HUES64 (cell line): ENCODE data around the gene DDR1. TPM values are rescaled to one million over a fixed set of nuclear protein-coding genes. Genes with fewer than 3 reads are reported as not detected.

ENCODE experiments used
- H3K27ac ChIP-seq: 2 replicates; pipeline ENCODE4 v1.7.0; 2013; ENCODE audit warnings: low read depth, low read length, inconsistent platforms
- H3K27me3 ChIP-seq: 2 replicates; pipeline ENCODE4 v1.6.1; 2013; ENCODE audit warnings: mild to moderate bottlenecking, low read length; ENCODE audit not compliant: insufficient read depth
- H3K36me3 ChIP-seq: 2 replicates; pipeline ENCODE4 v1.6.1; 2013; ENCODE audit warnings: mild to moderate bottlenecking, low read length; ENCODE audit not compliant: insufficient read depth
- H3K4me1 ChIP-seq: 2 replicates; pipeline ENCODE4 v1.6.1; 2013; ENCODE audit warnings: mild to moderate bottlenecking, low read length, moderate library complexity; ENCODE audit not compliant: insufficient read depth
- H3K4me3 ChIP-seq: 2 replicates; pipeline ENCODE4 v1.5.1; 2013; ENCODE audit warnings: mild to moderate bottlenecking, low read length, moderate library complexity
- H3K9ac ChIP-seq: 2 replicates; pipeline ENCODE4 v1.6.1; 2013; ENCODE audit warnings: mild to moderate bottlenecking, low read depth, low read length
- H3K9me3 ChIP-seq: 2 replicates; pipeline ENCODE4 v1.6.1; 2013; ENCODE audit warnings: low read depth, low read length; ENCODE audit not compliant: insufficient read depth
- WGBS: fragments of 150-250, 120-280 bp; methylation state at CpG from one replicate; pipeline ENCODE4 v1.1.7; 2013; ENCODE audit warnings: missing lambda C conversion rate; 5-methylcytosine and 5-hydroxymethylcytosine counted together
- polyA plus RNA-seq, 2 experiments: library from polyadenylated mRNA; stranded (reverse); fragments of 50-300 nt; gene quantifications; one replicate each; pipeline ENCODE4 v1.2.3, GENCODE V29; 2013

Gene DDR1
- 116 TPM for polyA plus RNA-seq (2013, experiment 1 of 2)
- 139 TPM for polyA plus RNA-seq (2013, experiment 2 of 2)

DNA sequence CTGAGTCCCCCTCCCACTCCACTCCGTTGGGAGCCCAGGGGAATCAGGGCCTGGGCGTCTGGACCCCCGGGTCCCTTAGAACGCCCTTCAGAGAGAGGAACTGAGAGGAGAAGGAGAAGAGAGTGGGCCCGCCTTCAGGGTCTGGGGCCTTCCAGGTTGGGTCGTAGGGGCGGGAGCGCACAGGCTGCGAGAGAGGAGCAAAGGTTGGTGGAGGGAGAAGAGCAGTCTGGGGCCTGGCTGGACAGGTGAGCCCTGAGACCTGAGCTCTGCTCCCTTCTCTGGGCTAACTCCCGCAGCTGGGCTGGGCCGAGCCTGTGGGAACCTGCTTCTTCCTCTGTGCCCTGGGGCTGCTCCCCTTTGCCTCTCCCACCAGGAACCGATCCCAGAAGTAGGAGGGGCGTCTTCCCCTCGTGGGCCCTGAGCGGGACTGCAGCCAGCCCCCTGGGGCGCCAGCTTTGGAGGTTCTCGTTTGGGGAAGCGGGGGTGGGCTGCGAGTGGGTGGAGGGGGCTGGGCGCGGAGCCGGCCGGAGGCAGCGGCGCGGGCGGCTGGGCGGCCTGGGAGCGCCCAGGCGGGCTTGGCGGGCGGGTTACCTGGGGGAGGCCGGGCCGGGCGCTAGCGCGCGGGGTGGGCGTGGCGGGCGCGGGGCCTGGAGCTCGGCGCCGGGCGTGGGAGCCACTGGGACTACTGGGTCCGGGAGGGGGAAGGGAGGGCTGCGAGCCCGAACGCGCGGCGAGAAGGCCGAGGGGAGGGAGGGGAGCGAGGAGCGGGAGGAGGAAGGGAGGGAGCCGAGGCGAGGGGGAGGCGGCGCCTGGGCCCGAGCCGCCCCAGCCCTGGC, at the start of gene DDR1:
Gene DDR1, plus strand, starts transcription at position 835 of the 836 bp plus-strand sequence. CDS start 4,211 bp downstream, outside the sequence.
- H3K4me1 ChIP-seq, result peaks cover 57% of the 10 kb centered on the region
- WGBS, result 3% methylated on average over 62 of the region's 62 CpGs
- H3K4me3 ChIP-seq, result peak within 1 kb of the TSS; percentile 72
- H3K36me3 ChIP-seq, result peaks cover 11% of the 10 kb centered on the region
- no peaks in the 10 kb centered on the region for H3K27me3 ChIP-seq
- H3K27ac ChIP-seq, result peak within 1 kb of the TSS; percentile 89
- H3K9ac ChIP-seq, result peak within 1 kb of the TSS; percentile 61
- no peaks in the 10 kb centered on the region for H3K9me3 ChIP-seq

GRCh38 chr6:30834646-30835045, 49.7 kb upstream of the DDR1 start:
- Histone ChIP-seq H3K27me3 (no peaks in the 10 kb centered on the region), H3K4me3 (no peak overlapping the region), H3K4me1 (peaks cover 14% of the 10 kb centered on the region), H3K36me3 (peaks cover 3% of the 10 kb centered on the region; the same call in 1 of the 2 replicates), H3K9me3 (no peaks in the 10 kb centered on the region), H3K27ac (no peak overlapping the region), H3K9ac (no peak overlapping the region)
- WGBS, result 93% methylated on average over 4 of the region's 4 CpGs

GRCh38 chr6:30835576-30835975, 48.7 kb upstream of the DDR1 start:
- H3K27me3 ChIP-seq, result no peaks in the 10 kb centered on the region
- no peaks in the 10 kb centered on the region for H3K9me3 ChIP-seq
- H3K27ac ChIP-seq, result no peak overlapping the region
- peaks cover 7% of the 10 kb centered on the region for H3K36me3 ChIP-seq
- H3K4me1 ChIP-seq, result peaks cover 14% of the 10 kb centered on the region
- WGBS, result 97% methylated on average over 3 of the region's 3 CpGs
- no peak overlapping the region for H3K4me3 ChIP-seq
- H3K9ac ChIP-seq, result no peak overlapping the region

- WGBS, result 87% methylated on average over 1 of the region's 1 CpG
- Histone ChIP-seq H3K9ac (no peak overlapping the region), H3K27ac (no peak overlapping the region), H3K36me3 (peaks cover 7% of the 10 kb centered on the region), H3K4me1 (peaks cover 20% of the 10 kb centered on the region), H3K4me3 (no peak overlapping the region), H3K27me3 (no peaks in the 10 kb centered on the region), H3K9me3 (no peaks in the 10 kb centered on the region)
These were observed 47.9 kb upstream of the DDR1 start for GRCh38 chr6:30836431-30836866.

DNA sequence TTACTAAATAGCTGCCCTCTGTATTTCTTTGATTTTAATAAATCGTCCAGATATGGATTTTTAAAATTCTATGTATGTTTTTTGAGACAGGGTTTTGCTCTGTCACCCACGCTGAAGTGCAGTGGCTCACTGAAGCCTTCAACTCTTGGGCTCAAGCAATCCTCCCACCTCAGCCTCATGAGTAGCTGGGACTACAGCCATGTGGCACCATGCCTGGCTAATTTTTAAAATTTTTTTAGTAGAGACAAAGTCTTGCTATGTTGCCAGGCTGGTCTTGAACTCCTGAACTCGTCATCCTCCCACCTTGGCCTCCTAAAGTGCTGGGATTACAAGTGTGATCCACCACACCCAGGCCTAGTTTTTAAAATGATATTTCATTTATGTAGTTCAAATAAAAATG, 47.4 kb upstream of the DDR1 start:
- Histone ChIP-seq H3K27me3 (no peaks in the 10 kb centered on the region), H3K36me3 (peaks cover 7% of the 10 kb centered on the region), H3K4me1 (peaks cover 20% of the 10 kb centered on the region), H3K27ac (no peak overlapping the region), H3K4me3 (no peak overlapping the region), H3K9me3 (no peaks in the 10 kb centered on the region), H3K9ac (no peak overlapping the region)
- 94% methylated on average over 3 of the region's 3 CpGs for whole genome bisulfite sequencing

GRCh38 chr6:30837432-30837831, 46.9 kb upstream of the DDR1 start:
- H3K27me3 ChIP-seq, result no peaks in the 10 kb centered on the region
- 91% methylated on average over 3 of the region's 6 CpGs for WGBS
- peaks cover 7% of the 10 kb centered on the region for H3K36me3 ChIP-seq
- no peak overlapping the region for H3K4me3 ChIP-seq
- H3K4me1 ChIP-seq, result peaks cover 20% of the 10 kb centered on the region
- no peaks in the 10 kb centered on the region for H3K9me3 ChIP-seq
- no peak overlapping the region for H3K9ac ChIP-seq
- no peak overlapping the region for H3K27ac ChIP-seq

DNA sequence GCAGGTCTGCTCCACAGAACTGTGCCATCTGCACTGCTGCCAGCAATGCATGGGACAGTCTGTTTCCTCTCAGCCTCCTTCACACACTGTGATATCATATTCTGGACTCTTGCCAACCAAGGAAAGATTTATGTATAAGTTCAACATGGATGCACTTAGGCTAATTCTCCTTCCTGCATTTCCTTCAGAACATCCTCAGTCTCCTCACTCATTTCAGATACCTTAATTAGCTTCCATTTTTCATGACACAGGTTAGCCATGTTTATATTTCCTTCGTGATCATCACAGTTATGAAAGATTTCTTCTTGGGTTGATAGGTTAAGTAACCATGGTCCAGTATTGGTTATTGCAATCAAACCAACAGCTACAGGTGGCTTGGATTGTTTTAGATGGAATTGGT, 46.4 kb upstream of the DDR1 start:
- WGBS, result 0% methylated on average over 1 of the region's 1 CpG

GRCh38 chr6:30839671-30840070, 44.6 kb upstream of the DDR1 start:
- no peak overlapping the region for H3K4me3 ChIP-seq

More for the DNA sequence above, 46.4 kb upstream of the DDR1 start:
- Histone ChIP-seq H3K9ac (no peak overlapping the region), H3K4me1 (peaks cover 22% of the 10 kb centered on the region), H3K36me3 (peaks cover 7% of the 10 kb centered on the region), H3K27me3 (no peaks in the 10 kb centered on the region), H3K4me3 (no peak overlapping the region), H3K9me3 (no peaks in the 10 kb centered on the region), H3K27ac (no peak overlapping the region; the same call in 1 of the 2 replicates)

GRCh38 chr6:30840084-30840934, 44.0 kb upstream of the DDR1 start:
- 81% methylated on average over 9 of the region's 9 CpGs for WGBS
- no peak overlapping the region for H3K27ac ChIP-seq
- no peaks in the 10 kb centered on the region for H3K27me3 ChIP-seq
- H3K4me1 ChIP-seq, result peaks cover 42% of the 10 kb centered on the region
- H3K9ac ChIP-seq, result no peak overlapping the region
- H3K4me3 ChIP-seq, result no peak overlapping the region
- no peaks in the 10 kb centered on the region for H3K9me3 ChIP-seq
- peaks cover 7% of the 10 kb centered on the region for H3K36me3 ChIP-seq

More at GRCh38 chr6:30839671-30840070, 44.6 kb upstream of the DDR1 start:
- Histone ChIP-seq H3K9me3 (no peaks in the 10 kb centered on the region), H3K9ac (no peak overlapping the region), H3K27me3 (no peaks in the 10 kb centered on the region), H3K27ac (no peak overlapping the region), H3K4me1 (peaks cover 39% of the 10 kb centered on the region), H3K36me3 (peaks cover 7% of the 10 kb centered on the region)
- WGBS, result 84% methylated on average over 2 of the region's 2 CpGs

GRCh38 chr6:30840935-30841643, 43.2 kb upstream of the DDR1 start:
- H3K9me3 ChIP-seq, result no peaks in the 10 kb centered on the region
- no peak overlapping the region for H3K27ac ChIP-seq
- H3K27me3 ChIP-seq, result no peaks in the 10 kb centered on the region
- no peak overlapping the region for H3K9ac ChIP-seq
- WGBS, result 87% methylated on average over 4 of the region's 4 CpGs
- no peak overlapping the region for H3K4me3 ChIP-seq
- H3K36me3 ChIP-seq, result peaks cover 7% of the 10 kb centered on the region
- peaks cover 42% of the 10 kb centered on the region for H3K4me1 ChIP-seq
